Activated CD4-positive, alpha-beta memory T cell treated with anti-CD3 and anti-CD28 coated beads for 36 hours (primary cell): ENCODE data around the gene ELAPOR1. TPM values are rescaled to one million over a fixed set of nuclear protein-coding genes. Genes with fewer than 3 reads are reported as not detected.

ENCODE experiments used
- CTCF ChIA-PET: fragments of 350-600 bp; sonication (Branson Sonifier 250); formaldehyde crosslinking; loops from one replicate; lab custom pipeline; 2021; ENCODE audit warnings: antibody characterized with exemption, inconsistent platforms; lab: Charles Lee
- POLR2A ChIA-PET: fragments of 350-600 bp; sonication (Branson Sonifier 250); formaldehyde crosslinking; loops from one replicate; lab custom pipeline; 2021; ENCODE audit warnings: antibody characterized with exemption; lab: Charles Lee
- DNase-seq: peaks from one replicate; pipeline ENCODE4 v3.0.0-alpha.2; 2020
- H3K27ac Mint-ChIP-seq: one replicate; pipeline ENCODE4 v1.8.0; 2021; ENCODE audit warnings: mixed read lengths
- H3K27me3 Mint-ChIP-seq: one replicate; pipeline ENCODE4 v1.8.0; 2021; ENCODE audit warnings: mixed read lengths
- H3K36me3 Mint-ChIP-seq: one replicate; pipeline ENCODE4 v1.8.0; 2021; ENCODE audit warnings: mixed read lengths
- H3K4me1 Mint-ChIP-seq: one replicate; pipeline ENCODE4 v1.8.0; 2021; ENCODE audit warnings: low read depth, mixed read lengths
- H3K4me3 Mint-ChIP-seq: one replicate; pipeline ENCODE4 v1.8.0; 2021; ENCODE audit warnings: mild to moderate bottlenecking, mixed read lengths
- H3K9me3 Mint-ChIP-seq: one replicate; pipeline ENCODE4 v1.8.0; 2021; ENCODE audit warnings: mixed read lengths
- intact Hi-C: fragments of 100-400 bp; cut with micrococcal nuclease; formaldehyde crosslinking; loops from one replicate; pipeline ENCODE4 v1.15.1; 2023
- total RNA-seq, 2 experiments: library from RNA; stranded (reverse); gene quantifications; one replicate each; pipeline ENCODE4 v1.2.3, GENCODE V29; 2021

ELAPOR1 gene
- 10 to 100 TPM in 1 of 2 experiments, 1 to 10 TPM in 1; 9.1 to 11.5 TPM for total RNA-seq

- H3K4me3 Mint-ChIP-seq = peak within 1 kb of the TSS; percentile 80
- H3K9me3 Mint-ChIP-seq = no peaks in the 10 kb centered on the region
- DNase-seq = peak; percentile 90
- H3K4me1 Mint-ChIP-seq = peaks cover 37% of the 10 kb centered on the region
- no peaks in the 10 kb centered on the region for H3K36me3 Mint-ChIP-seq
- ChIA-PET CTCF (interaction anchor here (0.6 to 3.8 kb wide), 14 partner anchors 14 to 285 kb away, joined by 3 to 35 read pairs (median 4); partner anchors contain the start of genes TAF13 and TMEM167B), POLR2A (interaction anchor here (1.0 to 4.5 kb wide), 4 partner anchors 14 to 151 kb away, joined by 3 to 35 read pairs (median 4); partner anchors contain the start of gene SARS1)
- intact Hi-C loops = loop anchor here (1.0 to 2.0 kb wide), 8 partner anchors 13 to 421 kb away; partner anchors contain the start of genes CLCC1, PRPF38B, STXBP3 and WDR47
- no peaks in the 10 kb centered on the region for H3K27me3 Mint-ChIP-seq
- H3K27ac Mint-ChIP-seq = peak within 1 kb of the TSS; percentile 64
These were observed at the start of gene ELAPOR1 for GRCh38 chr1:109113590-109114341. Gene ELAPOR1 (plus strand): TSS chr1:109114115. CDS start chr1:109114184, 69 bp downstream.

GRCh38 chr1:109065137-109065536 is 48.8 kb upstream of the ELAPOR1 start:
- no peak overlapping the region for H3K27ac Mint-ChIP-seq
- ChIA-PET CTCF (no interaction called here), POLR2A (interaction anchor here (0.8 kb wide), 1 partner anchor 23 kb away, joined by 3 read pairs; the partner anchor contains the start of gene WDR47)
- peaks cover 6% of the 10 kb centered on the region for H3K36me3 Mint-ChIP-seq
- H3K9me3 Mint-ChIP-seq = no peaks in the 10 kb centered on the region
- H3K27me3 Mint-ChIP-seq = no peaks in the 10 kb centered on the region
- H3K4me3 Mint-ChIP-seq = no peak overlapping the region
- no peaks in the 10 kb centered on the region for H3K4me1 Mint-ChIP-seq
- no peak for DNase-seq
- intact Hi-C loops = no loop called here

GRCh38 chr1:109067883-109068282 is 46.0 kb upstream of the ELAPOR1 start:
- Mint-ChIP-seq H3K4me3 (no peak overlapping the region), H3K27me3 (no peaks in the 10 kb centered on the region), H3K36me3 (peaks cover 7% of the 10 kb centered on the region), H3K4me1 (peaks cover 2% of the 10 kb centered on the region), H3K27ac (no peak overlapping the region), H3K9me3 (no peaks in the 10 kb centered on the region)
- CTCF ChIA-PET = interaction anchor here (1.0 kb wide), 1 partner anchor 44 kb away, joined by 3 read pairs; a partner anchor contains a TSS
- intact Hi-C loops = no loop called here
- no peak for DNase-seq
- POLR2A ChIA-PET = no interaction called here

- intact Hi-C loops = no loop called here
- H3K27ac Mint-ChIP-seq = no peak overlapping the region
- peaks cover 5% of the 10 kb centered on the region for H3K4me1 Mint-ChIP-seq
- H3K9me3 Mint-ChIP-seq = no peaks in the 10 kb centered on the region
- POLR2A ChIA-PET = no interaction called here
- no peaks in the 10 kb centered on the region for H3K27me3 Mint-ChIP-seq
- no peak for DNase-seq
- H3K36me3 Mint-ChIP-seq = peaks cover 7% of the 10 kb centered on the region
- CTCF ChIA-PET = interaction anchor here (1.7 kb wide), 1 partner anchor 31 kb away, joined by 6 read pairs; no protein-coding TSS in a partner anchor
- no peak overlapping the region for H3K4me3 Mint-ChIP-seq
These were observed 44.6 kb upstream of the ELAPOR1 start for GRCh38 chr1:109069294-109069693.

- no peaks in the 10 kb centered on the region for H3K27me3 Mint-ChIP-seq
- ChIA-PET POLR2A (interaction anchor here (0.9 to 2.0 kb wide), 6 partner anchors 8 to 139 kb away, joined by 3 to 26 read pairs (median 5); partner anchors contain the start of genes SARS1, TMEM167B and WDR47), CTCF (interaction anchor here (0.7 to 2.6 kb wide), 10 partner anchors 8 to 118 kb away, joined by 3 to 13 read pairs (median 4); partner anchors contain the start of gene TMEM167B)
- intact Hi-C loops = loop anchor here (1.0 kb wide), 4 partner anchors 14 to 36 kb away; partner anchors contain the start of genes TMEM167B and WDR47
- DNase-seq = peak; percentile 94
- peaks cover 17% of the 10 kb centered on the region for H3K4me1 Mint-ChIP-seq
- no peaks in the 10 kb centered on the region for H3K9me3 Mint-ChIP-seq
- peaks cover 6% of the 10 kb centered on the region for H3K36me3 Mint-ChIP-seq
- H3K4me3 Mint-ChIP-seq = peak within 1 kb of the TSS; percentile 99
- peak within 1 kb of the TSS; percentile 95 for H3K27ac Mint-ChIP-seq
These were observed 38.1 kb upstream of the ELAPOR1 start, which contains the start of gene TAF13 for GRCh38 chr1:109075531-109076490. Gene TAF13 (minus strand): TSS chr1:109076003. CDS start chr1:109075947, 56 bp downstream.

- no peak overlapping the region for H3K4me3 Mint-ChIP-seq
- POLR2A ChIA-PET = no interaction called here
- no peaks in the 10 kb centered on the region for H3K9me3 Mint-ChIP-seq
- no peak overlapping the region for H3K27ac Mint-ChIP-seq
- peaks cover 14% of the 10 kb centered on the region for H3K4me1 Mint-ChIP-seq
- CTCF ChIA-PET = interaction anchor here (1.4 kb wide), 1 partner anchor 35 kb away, joined by 4 read pairs; a partner anchor contains a TSS
- intact Hi-C loops = no loop called here
- no peaks in the 10 kb centered on the region for H3K27me3 Mint-ChIP-seq
- no peak for DNase-seq
- H3K36me3 Mint-ChIP-seq = peaks cover 6% of the 10 kb centered on the region
These were observed 35.6 kb upstream of the ELAPOR1 start for GRCh38 chr1:109078317-109078716.

GRCh38 chr1:109079240-109079622 is 34.7 kb upstream of the ELAPOR1 start:
- ChIA-PET POLR2A (no interaction called here), CTCF (no interaction called here)
- Mint-ChIP-seq H3K27me3 (no peaks in the 10 kb centered on the region), H3K27ac (no peak overlapping the region), H3K4me3 (no peak overlapping the region), H3K4me1 (peaks cover 13% of the 10 kb centered on the region), H3K9me3 (no peaks in the 10 kb centered on the region), H3K36me3 (peaks cover 6% of the 10 kb centered on the region)
- intact Hi-C loops = no loop called here
- DNase-seq = no peak

- no peak overlapping the region for H3K27ac Mint-ChIP-seq
- H3K4me1 Mint-ChIP-seq = peaks cover 3% of the 10 kb centered on the region
- POLR2A ChIA-PET = no interaction called here
- DNase-seq = no peak
- H3K27me3 Mint-ChIP-seq = no peaks in the 10 kb centered on the region
- peaks cover 5% of the 10 kb centered on the region for H3K36me3 Mint-ChIP-seq
- no peaks in the 10 kb centered on the region for H3K9me3 Mint-ChIP-seq
- CTCF ChIA-PET = no interaction called here
- intact Hi-C loops = no loop called here
- no peak overlapping the region for H3K4me3 Mint-ChIP-seq
These were observed 33.4 kb upstream of the ELAPOR1 start for GRCh38 chr1:109080441-109081082.

GRCh38 chr1:109083501-109083900 is 30.4 kb upstream of the ELAPOR1 start:
- Mint-ChIP-seq H3K4me3 (no peak overlapping the region), H3K27me3 (no peaks in the 10 kb centered on the region), H3K9me3 (no peaks in the 10 kb centered on the region), H3K27ac (no peak overlapping the region), H3K4me1 (no peaks in the 10 kb centered on the region), H3K36me3 (no peaks in the 10 kb centered on the region)
- intact Hi-C loops = no loop called here
- ChIA-PET POLR2A (interaction anchor here (1.1 to 1.2 kb wide), 2 partner anchors 7 to 17 kb away, joined by 3 read pairs; partner anchors contain the start of gene TAF13), CTCF (no interaction called here)
- no peak for DNase-seq

- Mint-ChIP-seq H3K27me3 (no peaks in the 10 kb centered on the region), H3K36me3 (no peaks in the 10 kb centered on the region), H3K27ac (no peak overlapping the region), H3K9me3 (no peaks in the 10 kb centered on the region), H3K4me1 (no peaks in the 10 kb centered on the region), H3K4me3 (no peak overlapping the region)
- no peak for DNase-seq
- CTCF ChIA-PET = interaction anchor here (0.5 to 1.0 kb wide), 2 partner anchors 8 to 750 kb away, joined by 3 read pairs; partner anchors contain the start of gene TAF13
- intact Hi-C loops = no loop called here
- POLR2A ChIA-PET = interaction anchor here (1.1 to 1.2 kb wide), 2 partner anchors 8 to 16 kb away, joined by 3 read pairs; partner anchors contain the start of gene TAF13
These were observed 30.0 kb upstream of the ELAPOR1 start for GRCh38 chr1:109083923-109084322.
